Measurements from ENCODE around the gene CMYA5.
"Not testable (repeated sequence)": the region's sequence is repeated elsewhere in the genome, so short reads cannot be mapped to it uniquely, and the experiment has no call there.

CMYA5 gene

GRCh38 chr5:79759436-79759835, 69.8 kb downstream of the CMYA5 start:
- no peak for TF ChIP-seq CTCF (conservative IDR thresholded peaks at IDR 0.05; ENCODE audit: low read depth, low read length)
- peak; percentile 3 for DNase-seq (ENCODE audit: low read depth)

GRCh38 chr5:79759848-79760247, 70.2 kb downstream of the CMYA5 start:
- no peak overlapping the region for H3K4me3 ChIP-seq (ENCODE audit: low read length)
- DNase-seq (ENCODE audit: low read depth): no peak
- no peak for TF ChIP-seq CTCF (conservative IDR thresholded peaks at IDR 0.05; ENCODE audit: low read depth, low read length)

More at GRCh38 chr5:79759436-79759835, 69.8 kb downstream of the CMYA5 start:
- H3K4me3 ChIP-seq (ENCODE audit: low read length): no peak overlapping the region

- no peak for TF ChIP-seq CTCF (conservative IDR thresholded peaks at IDR 0.05; ENCODE audit: low read depth, low read length)
- DNase-seq (ENCODE audit: low read depth): no peak
- no peak overlapping the region for H3K4me3 ChIP-seq (ENCODE audit: low read length)
These were observed 73.3 kb downstream of the CMYA5 start for GRCh38 chr5:79762929-79763328.

GRCh38 chr5:79764147-79764546, 74.5 kb downstream of the CMYA5 start:
- not testable (repeated sequence) for DNase-seq (ENCODE audit: low read depth); H3K4me3 ChIP-seq (ENCODE audit: low read length)

GRCh38 chr5:79771387-79771786, 81.8 kb downstream of the CMYA5 start:
- no peak for TF ChIP-seq CTCF (conservative IDR thresholded peaks at IDR 0.05; ENCODE audit: low read depth, low read length)
- H3K4me3 ChIP-seq (ENCODE audit: low read length): no peak overlapping the region
- DNase-seq (ENCODE audit: low read depth): no peak

- no peak for DNase-seq (ENCODE audit: low read depth)
- TF ChIP-seq CTCF (conservative IDR thresholded peaks at IDR 0.05; ENCODE audit: low read depth, low read length): no peak
- no peak overlapping the region for H3K4me3 ChIP-seq (ENCODE audit: low read length)
These were observed 83.0 kb downstream of the CMYA5 start for GRCh38 chr5:79772651-79773050.

GRCh38 chr5:79773612-79774011, 84.0 kb downstream of the CMYA5 start:
- H3K4me3 ChIP-seq (ENCODE audit: low read length): no peak overlapping the region
- TF ChIP-seq CTCF (conservative IDR thresholded peaks at IDR 0.05; ENCODE audit: low read depth, low read length): no peak
- no peak for DNase-seq (ENCODE audit: low read depth)

All from retinal pigment epithelial cell (primary cell).